CD4-positive, alpha-beta T cell treated with Interleukin-21 for 1 hour (primary cell): ENCODE measurements around the gene SWI5.

ENCODE experiments used
- DNase-seq: peaks from one replicate; pipeline ENCODE4 v3.0.0-alpha.2; 2020

Gene SWI5

GRCh38 chr9:128252317-128253139 lies 23.5 kb upstream of the SWI5 start:
- no peak for DNase-seq

- no peak for DNase-seq
Observed at GRCh38 chr9:128253140-128253990, 22.7 kb upstream of the SWI5 start.

GRCh38 chr9:128253991-128254346 lies 22.1 kb upstream of the SWI5 start:
- no peak for DNase-seq

GRCh38 chr9:128254362-128254761 lies 21.7 kb upstream of the SWI5 start:
- no peak for DNase-seq

- peak; percentile 57 for DNase-seq
Observed at GRCh38 chr9:128254855-128255759, 21.0 kb upstream of the SWI5 start.

GRCh38 chr9:128257086-128257825 lies 18.8 kb upstream of the SWI5 start:
- DNase-seq: no peak

GRCh38 chr9:128257907-128258306 lies 18.2 kb upstream of the SWI5 start:
- no peak for DNase-seq

GRCh38 chr9:128258326-128258725 lies 17.8 kb upstream of the SWI5 start:
- no peak for DNase-seq

GRCh38 chr9:128259156-128259555 lies 16.9 kb upstream of the SWI5 start:
- no peak for DNase-seq

- no peak for DNase-seq
Observed at GRCh38 chr9:128260340-128260739, 15.7 kb upstream of the SWI5 start.

- no peak for DNase-seq
Observed at GRCh38 chr9:128262687-128263086, 13.4 kb upstream of the SWI5 start.

GRCh38 chr9:128265348-128265847 lies 10.7 kb upstream of the SWI5 start:
- DNase-seq: no peak

GRCh38 chr9:128266868-128267590 lies 9.0 kb upstream of the SWI5 start:
- no peak for DNase-seq

GRCh38 chr9:128271112-128271511 lies 5.0 kb upstream of the SWI5 start:
- DNase-seq: no peak

- no peak for DNase-seq
Observed at GRCh38 chr9:128271512-128271911, 4.6 kb upstream of the SWI5 start.

- no peak for DNase-seq
Observed at GRCh38 chr9:128274245-128274644, 1.8 kb upstream of the SWI5 start.

GRCh38 chr9:128275198-128276007 lies 673 bp upstream of the SWI5 start, which contains the start of gene GOLGA2:
Gene GOLGA2, minus strand, starts transcription at chr9:128276007. Its CDS starts 31 bp downstream, at chr9:128275976.
- peak; percentile 17 for DNase-seq

- no peak for DNase-seq
Observed at GRCh38 chr9:128276574-128277270, 646 bp downstream of the SWI5 start.
